Fibroblast of skin of left quadriceps (primary cell): ENCODE measurements around the gene PIGT.

Experiments
- DNase-seq, 2 experiments: peaks; one replicate each; pipeline ENCODE4 v3.0.0-alpha.2; 2013; ENCODE audit warnings: low read depth in 2 of 2

The PIGT gene

DNA sequence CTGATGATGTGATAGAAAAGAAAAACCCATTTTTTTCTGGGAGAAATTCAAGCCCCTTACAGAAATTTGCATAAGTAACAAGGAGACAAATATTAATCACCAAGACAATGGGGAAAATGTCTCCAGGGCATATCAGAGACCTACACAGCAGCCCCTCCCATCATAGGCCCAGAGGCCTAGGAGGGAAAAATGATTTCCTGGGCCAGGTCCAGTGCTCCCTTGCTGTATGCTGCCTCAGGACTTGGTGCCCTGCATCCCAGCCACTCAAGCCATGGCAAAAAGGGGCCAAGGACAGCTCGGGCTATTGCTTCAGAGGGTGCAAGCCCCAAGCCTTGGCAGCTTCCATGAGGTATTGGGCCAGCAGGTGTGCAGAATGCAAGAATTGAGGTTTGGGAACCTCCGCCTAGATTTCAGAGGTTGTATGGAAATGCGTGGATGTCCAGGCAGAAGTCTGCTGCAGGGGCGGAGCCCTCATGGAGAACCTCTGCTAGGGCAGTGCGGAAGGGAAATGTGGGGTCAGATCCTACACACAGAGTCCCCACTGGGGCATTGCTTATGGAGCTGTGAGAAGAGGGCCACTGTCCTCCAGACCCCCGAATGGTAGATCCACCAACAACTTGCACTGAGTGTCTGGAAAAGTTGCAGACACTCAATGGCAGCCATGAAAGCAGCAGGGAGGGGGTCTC lies 15.5 kb upstream of the PIGT start:
- no peak for DNase-seq

- DNase-seq, result no peak
Observed at GRCh38 chr20:45402946-45403345, 13.0 kb upstream of the PIGT start.

DNA sequence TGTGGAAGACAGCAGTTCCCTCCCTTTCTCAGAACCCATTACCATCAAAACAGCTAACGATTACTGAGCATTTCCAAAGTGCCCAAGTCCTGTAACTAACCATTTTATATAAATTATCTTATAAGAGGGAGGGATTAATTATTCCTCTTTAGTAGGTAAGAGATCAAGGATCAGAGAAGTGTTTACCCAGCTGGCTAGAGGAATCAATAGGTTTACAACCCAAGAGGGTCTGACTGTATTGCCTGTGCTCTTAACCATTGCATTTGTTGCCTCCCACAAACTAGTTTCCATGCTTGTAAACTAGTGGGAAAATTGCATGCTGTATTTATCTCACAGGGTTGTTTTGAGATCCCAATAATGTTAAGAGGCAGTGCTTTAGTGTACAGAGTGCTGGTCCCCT lies 11.5 kb upstream of the PIGT start:
- DNase-seq, result no peak

- no peak for DNase-seq
Observed at GRCh38 chr20:45405571-45406259, 10.2 kb upstream of the PIGT start.

GRCh38 chr20:45406260-45407066 lies 9.5 kb upstream of the PIGT start:
- DNase-seq, result no peak

DNA sequence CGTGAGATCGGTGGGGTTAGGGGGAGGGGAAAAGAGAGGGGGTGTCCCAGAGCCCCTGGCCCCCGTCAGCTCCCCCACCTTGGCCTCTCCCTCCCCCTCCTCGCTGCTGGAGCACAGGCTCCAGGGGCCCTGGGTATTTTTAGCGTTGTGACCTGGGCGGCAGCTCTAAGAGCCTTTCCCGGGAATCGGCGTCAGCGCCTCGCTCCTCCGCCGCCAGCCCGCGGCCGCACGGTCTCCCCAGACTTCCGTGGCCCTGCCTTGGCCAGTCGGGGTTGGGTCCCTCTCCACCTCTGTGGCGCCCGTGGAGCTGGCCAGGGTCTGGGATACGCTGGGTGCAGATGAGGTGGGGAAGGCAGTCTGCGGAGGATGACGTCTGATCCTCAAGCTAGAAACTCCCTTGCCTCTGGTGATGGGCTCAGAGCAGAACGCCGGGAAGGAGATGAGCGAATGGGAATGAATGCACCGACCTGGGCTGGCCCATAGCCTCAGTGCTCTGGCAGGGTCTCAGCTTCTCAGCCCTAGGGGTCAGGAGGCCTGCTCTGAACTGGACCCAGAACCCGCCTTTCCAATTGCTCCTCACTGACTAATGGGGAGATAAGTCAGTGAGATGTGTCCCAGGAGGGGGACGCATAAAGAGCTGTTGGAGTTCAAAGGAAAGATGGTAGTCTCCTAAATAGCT lies 8.7 kb upstream of the PIGT start:
- DNase-seq, result no peak

GRCh38 chr20:45407783-45408645 lies 7.9 kb upstream of the PIGT start, which contains the start of gene DBNDD2:
DBNDD2 (plus strand) TSS chr20:45408289; CDS start chr20:45408468, 179 bp downstream.
- DNase-seq, result no peak

GRCh38 chr20:45408646-45409213 lies 7.2 kb upstream of the PIGT start:
- DNase-seq, result no peak

- DNase-seq, result no peak
Observed at GRCh38 chr20:45409521-45410272, 6.2 kb upstream of the PIGT start.

GRCh38 chr20:45410887-45411286 lies 5.1 kb upstream of the PIGT start:
- no peak for DNase-seq

DNA sequence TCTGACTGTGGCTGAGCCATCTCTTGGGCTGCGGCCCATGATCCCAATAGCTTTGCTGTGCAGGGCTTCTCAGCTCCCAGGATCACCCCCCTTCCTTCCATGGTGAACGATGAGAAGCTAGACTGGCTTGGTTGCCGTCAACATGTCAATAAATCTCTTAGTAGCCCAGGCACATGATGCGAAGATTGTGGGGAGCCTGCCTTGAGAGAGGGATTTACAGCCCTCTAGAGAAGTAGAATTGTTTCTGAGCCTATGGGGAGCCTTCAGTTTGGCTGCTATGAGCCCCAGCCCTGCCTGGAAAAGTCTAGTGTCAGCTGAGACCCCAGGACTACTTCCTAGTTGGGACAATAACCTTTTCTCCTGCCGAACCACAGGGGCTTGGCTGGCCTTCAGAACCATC lies 3.3 kb upstream of the PIGT start:
- no peak for DNase-seq

GRCh38 chr20:45413479-45413878 lies 2.5 kb upstream of the PIGT start:
- DNase-seq, result no peak

- DNase-seq, result no peak
Observed at GRCh38 chr20:45416917-45417316, 976 bp downstream of the PIGT start.

DNA sequence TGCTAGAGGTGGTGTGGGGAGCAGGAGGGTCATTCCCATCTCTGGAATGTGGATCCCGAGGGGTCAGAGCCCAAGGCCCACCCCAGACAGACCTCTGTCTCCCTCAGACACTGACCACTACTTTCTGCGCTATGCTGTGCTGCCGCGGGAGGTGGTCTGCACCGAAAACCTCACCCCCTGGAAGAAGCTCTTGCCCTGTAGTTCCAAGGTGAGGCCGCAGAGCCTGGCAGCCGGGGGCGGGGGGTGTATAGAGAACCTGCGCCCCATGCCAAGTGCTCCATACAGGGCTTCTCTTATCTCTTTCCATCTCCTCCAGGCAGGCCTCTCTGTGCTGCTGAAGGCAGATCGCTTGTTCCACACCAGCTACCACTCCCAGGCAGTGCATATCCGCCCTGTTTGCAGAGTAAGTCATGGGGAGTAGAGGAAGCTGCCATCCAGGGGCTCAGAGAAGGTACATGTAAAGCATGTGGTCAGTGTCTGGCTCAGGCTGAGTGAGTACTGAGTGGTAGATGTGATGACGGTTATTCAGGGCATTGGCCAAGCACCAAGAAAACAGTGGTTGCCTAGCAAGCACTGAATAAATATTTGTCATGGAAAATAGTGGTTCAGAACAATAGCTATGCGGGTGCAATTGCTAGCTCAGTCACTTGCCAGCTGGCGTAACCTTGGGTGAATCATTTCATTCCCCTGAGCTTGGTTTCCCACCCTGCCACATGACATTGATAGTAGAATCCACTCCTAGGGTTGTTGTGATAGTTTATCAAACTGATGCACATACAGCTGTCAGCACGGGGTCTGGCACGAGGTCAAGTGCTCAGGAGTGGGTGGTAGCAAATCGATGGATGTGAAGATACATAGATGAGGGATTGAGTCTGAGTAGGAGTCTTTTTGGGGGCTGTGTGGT lies 3.5 kb downstream of the PIGT start:
- peak; percentile 26 to 30 for DNase-seq

GRCh38 chr20:45420125-45420524 lies 4.2 kb downstream of the PIGT start:
- no peak for DNase-seq

- DNase-seq, result no peak
Observed at GRCh38 chr20:45423700-45424099, 7.8 kb downstream of the PIGT start.

DNA sequence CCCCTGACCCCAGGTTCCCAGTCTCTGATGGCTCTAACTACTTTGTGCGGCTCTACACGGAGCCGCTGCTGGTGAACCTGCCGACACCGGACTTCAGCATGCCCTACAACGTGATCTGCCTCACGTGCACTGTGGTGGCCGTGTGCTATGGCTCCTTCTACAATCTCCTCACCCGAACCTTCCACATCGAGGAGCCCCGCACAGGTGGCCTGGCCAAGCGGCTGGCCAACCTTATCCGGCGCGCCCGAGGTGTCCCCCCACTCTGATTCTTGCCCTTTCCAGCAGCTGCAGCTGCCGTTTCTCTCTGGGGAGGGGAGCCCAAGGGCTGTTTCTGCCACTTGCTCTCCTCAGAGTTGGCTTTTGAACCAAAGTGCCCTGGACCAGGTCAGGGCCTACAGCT lies 9.6 kb downstream of the PIGT start:
- DNase-seq, result no peak

DNA sequence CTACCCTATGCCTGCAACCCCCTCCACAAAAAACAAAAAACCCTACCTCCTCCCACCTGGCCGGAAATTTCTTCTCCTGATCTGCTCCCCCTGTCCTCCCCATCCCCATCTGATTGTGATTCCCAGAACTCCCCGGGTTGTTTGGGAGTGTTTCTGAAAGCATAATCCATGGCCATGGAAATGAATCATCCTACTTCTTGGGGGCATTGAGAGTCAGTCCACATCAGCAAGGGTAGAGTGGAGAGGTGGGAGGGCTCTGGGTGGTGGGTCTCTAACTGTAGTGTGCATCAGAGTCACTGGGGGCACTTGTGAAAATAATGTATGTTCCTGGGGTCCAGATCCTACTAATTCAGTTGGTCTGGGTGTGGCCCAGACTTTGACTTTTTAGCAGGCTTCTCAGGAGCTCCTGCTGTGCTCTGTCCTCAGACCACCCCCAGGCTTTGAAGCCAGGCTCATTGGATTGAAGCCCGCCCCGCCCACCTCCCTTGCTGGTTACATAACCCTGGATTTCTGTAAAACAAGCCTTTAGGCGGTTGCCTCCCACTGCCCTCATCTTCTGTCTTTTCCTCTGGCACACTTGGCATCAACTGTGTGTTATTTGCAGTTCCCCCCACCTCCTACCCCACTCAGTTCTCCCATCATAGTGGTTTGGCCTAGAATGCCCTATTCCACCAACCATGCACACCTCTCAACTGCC lies 10.5 kb downstream of the PIGT start:
- DNase-seq, result no peak
